Testis (tissue), 2 donors: ENCODE results near the gene RAB27A.
"Not testable (repeated sequence)": the region's sequence is repeated elsewhere in the genome, so short reads cannot be mapped to it uniquely, and the experiment has no call there.

Experiments
- POLR2A ChIP-seq: fragments of 450-650 bp; IDR thresholded peaks from one replicate; pipeline ENCODE4 v1.6.1; 2017; ENCODE audit warnings: antibody characterized with exemption, mild to moderate bottlenecking, moderate library complexity
- TF ChIP-seq, protein P1 (sequence below), 3 experiments: fragments of 450-650 bp in 2 of 3; fragments of 200-600 bp in 1 of 3; sonication (generic) in 1 of 3; IDR thresholded peaks; one replicate each; pipeline ENCODE4 v1.5.1; 2016 to 2019; ENCODE audit warnings: antibody characterized with exemption in 3 of 3, mild to moderate bottlenecking in 2 of 3, moderate library complexity in 1 of 3

DNA sequence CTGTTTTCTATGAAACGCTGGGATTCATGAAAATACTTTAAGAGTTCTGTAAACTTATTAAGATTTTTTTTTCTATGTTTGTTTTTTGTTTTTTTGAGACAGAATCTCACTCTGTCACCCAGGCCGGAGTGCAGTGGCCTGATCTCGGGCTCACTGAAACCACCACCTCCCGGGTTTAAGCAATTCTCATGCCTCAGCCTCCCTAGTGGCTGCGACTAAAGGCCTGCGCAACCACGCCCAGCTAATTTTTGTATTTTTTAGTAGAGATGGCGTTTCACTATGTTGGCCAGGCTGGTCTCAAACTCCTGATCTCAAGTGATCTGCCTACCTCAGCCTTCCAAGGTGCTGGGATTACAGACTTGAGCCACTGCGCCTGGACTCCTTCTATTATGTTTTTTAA lies 39.7 kb downstream of the RAB27A start:
- TF ChIP-seq, protein P1, sequence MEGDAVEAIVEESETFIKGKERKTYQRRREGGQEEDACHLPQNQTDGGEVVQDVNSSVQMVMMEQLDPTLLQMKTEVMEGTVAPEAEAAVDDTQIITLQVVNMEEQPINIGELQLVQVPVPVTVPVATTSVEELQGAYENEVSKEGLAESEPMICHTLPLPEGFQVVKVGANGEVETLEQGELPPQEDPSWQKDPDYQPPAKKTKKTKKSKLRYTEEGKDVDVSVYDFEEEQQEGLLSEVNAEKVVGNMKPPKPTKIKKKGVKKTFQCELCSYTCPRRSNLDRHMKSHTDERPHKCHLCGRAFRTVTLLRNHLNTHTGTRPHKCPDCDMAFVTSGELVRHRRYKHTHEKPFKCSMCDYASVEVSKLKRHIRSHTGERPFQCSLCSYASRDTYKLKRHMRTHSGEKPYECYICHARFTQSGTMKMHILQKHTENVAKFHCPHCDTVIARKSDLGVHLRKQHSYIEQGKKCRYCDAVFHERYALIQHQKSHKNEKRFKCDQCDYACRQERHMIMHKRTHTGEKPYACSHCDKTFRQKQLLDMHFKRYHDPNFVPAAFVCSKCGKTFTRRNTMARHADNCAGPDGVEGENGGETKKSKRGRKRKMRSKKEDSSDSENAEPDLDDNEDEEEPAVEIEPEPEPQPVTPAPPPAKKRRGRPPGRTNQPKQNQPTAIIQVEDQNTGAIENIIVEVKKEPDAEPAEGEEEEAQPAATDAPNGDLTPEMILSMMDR (IDR thresholded peaks at IDR 0.05): not testable (repeated sequence)
- TF ChIP-seq POLR2A: not testable (repeated sequence)
